GM19238 (cell line): ENCODE results near the gene GPRIN2.
"Not testable (repeated sequence)": the region's sequence is repeated elsewhere in the genome, so short reads cannot be mapped to it uniquely, and the experiment has no call there.

ENCODE experiments used
- DNase-seq: peaks from one replicate; pipeline ENCODE4 v3.0.0; 2011; ENCODE audit warnings: low spot score; ENCODE audit not compliant: insufficient read length

GPRIN2 gene

GRCh38 chr10:46570655-46571054 lies 14.2 kb upstream of the GPRIN2 start:
- not testable (repeated sequence) for DNase-seq

GRCh38 chr10:46567151-46567550 lies 10.7 kb upstream of the GPRIN2 start:
- DNase-seq: not testable (repeated sequence)

GRCh38 chr10:46565591-46566332 lies 9.3 kb upstream of the GPRIN2 start:
- not testable (repeated sequence) for DNase-seq

- DNase-seq: no peak
Measured at GRCh38 chr10:46560952-46561351, 4.5 kb upstream of the GPRIN2 start.

GRCh38 chr10:46560381-46560780 lies 3.9 kb upstream of the GPRIN2 start:
- DNase-seq: no peak

GRCh38 chr10:46559231-46559671 lies 2.8 kb upstream of the GPRIN2 start:
- no peak for DNase-seq

- no peak for DNase-seq
Measured at GRCh38 chr10:46558392-46559185, 2.1 kb upstream of the GPRIN2 start.

- no peak for DNase-seq
Measured at GRCh38 chr10:46558122-46558391, 1.6 kb upstream of the GPRIN2 start.

GRCh38 chr10:46557319-46558121 lies 1.1 kb upstream of the GPRIN2 start:
- DNase-seq: no peak

- no peak for DNase-seq
Measured at GRCh38 chr10:46555713-46556514, 544 bp downstream of the GPRIN2 start.

- DNase-seq: no peak
Measured at GRCh38 chr10:46555366-46555712, 1.1 kb downstream of the GPRIN2 start.

GRCh38 chr10:46554166-46554781 lies 2.2 kb downstream of the GPRIN2 start:
- DNase-seq: no peak

GRCh38 chr10:46553238-46554049 lies 3.0 kb downstream of the GPRIN2 start:
- DNase-seq: no peak

- DNase-seq: no peak
Measured at GRCh38 chr10:46552526-46553237, 3.8 kb downstream of the GPRIN2 start.

GRCh38 chr10:46551701-46552525 lies 4.5 kb downstream of the GPRIN2 start:
- DNase-seq: no peak

- DNase-seq: no peak
Measured at GRCh38 chr10:46550795-46551700, 5.4 kb downstream of the GPRIN2 start.

GRCh38 chr10:46550076-46550790 lies 6.2 kb downstream of the GPRIN2 start:
- no peak for DNase-seq
